Activated B cell treated with CpG ODN at 0.5 μM for 24 hours (primary cell): ENCODE data around the gene GHDC. TPM values are rescaled to one million over a fixed set of nuclear protein-coding genes. Genes with fewer than 3 reads are reported as not detected.
A peak's percentile ranks its signal among the peaks of the same experiment; 100 is the strongest.

Experiments used
- ATAC-seq: fragments of 200-7000 bp; cut with Tn5 transposase; one replicate; pipeline ENCODE4 v1.10.0; 2021; ENCODE audit warnings: low read depth, mild to moderate bottlenecking, moderate library complexity
- CTCF ChIA-PET: fragments of 350-600 bp; sonication (Branson Sonifier 250); formaldehyde crosslinking; loops from one replicate; lab custom pipeline; 2021; ENCODE audit warnings: antibody characterized with exemption; lab: Charles Lee
- POLR2A ChIA-PET: fragments of 350-600 bp; sonication (Branson Sonifier 250); formaldehyde crosslinking; loops from one replicate; lab custom pipeline; 2021; ENCODE audit warnings: antibody characterized with exemption; lab: Charles Lee
- DNase-seq: peaks from one replicate; pipeline ENCODE4 v3.0.0; 2022
- H3K27ac Mint-ChIP-seq: one replicate; pipeline ENCODE4 v1.8.0; 2020; ENCODE audit warnings: mixed read lengths
- H3K27me3 Mint-ChIP-seq: one replicate; pipeline ENCODE4 v1.8.0; 2021; ENCODE audit warnings: mixed read lengths
- H3K36me3 Mint-ChIP-seq: one replicate; pipeline ENCODE4 v1.8.0; 2021; ENCODE audit warnings: low read depth, mixed read lengths
- H3K4me1 Mint-ChIP-seq: one replicate; pipeline ENCODE4 v1.8.0; 2021; ENCODE audit warnings: mixed read lengths
- H3K4me3 Mint-ChIP-seq: one replicate; pipeline ENCODE4 v1.8.0; 2020; ENCODE audit warnings: mild to moderate bottlenecking, mixed read lengths
- H3K9me3 Mint-ChIP-seq: one replicate; pipeline ENCODE4 v1.8.0; 2020; ENCODE audit warnings: mixed read lengths
- CTCF ChIP-seq: fragments of 200-600 bp; IDR thresholded peaks from one replicate; pipeline ENCODE4 v1.8.0; 2022; ENCODE audit warnings: antibody characterized with exemption, mild to moderate bottlenecking
- intact Hi-C: fragments of 100-400 bp; cut with micrococcal nuclease; formaldehyde crosslinking; loops from one replicate; pipeline ENCODE4 v1.15.1; 2024
- total RNA-seq: library from RNA; stranded (reverse); gene quantifications from 2 replicates; pipeline ENCODE4 v1.2.3, GENCODE V29; 2022

Gene GHDC
- total RNA-seq, 1 donor from 2014 or later: 29.1 TPM

- CTCF ChIA-PET: interaction anchor here (0.7 to 2.3 kb wide), 2 partner anchors 13 to 59 kb away, joined by 4 to 11 read pairs; no protein-coding TSS in a partner anchor
- DNase-seq (no peak), ATAC-seq (no peak)
- Mint-ChIP-seq H3K4me1 (peaks cover 41% of the 10 kb centered on the region), H3K9me3 (no peaks in the 10 kb centered on the region), H3K27me3 (no peaks in the 10 kb centered on the region), H3K4me3 (no peak overlapping the region), H3K27ac (peak overlapping the region; percentile 61), H3K36me3 (peaks cover 8% of the 10 kb centered on the region)
- intact Hi-C loops: no loop called here
- POLR2A ChIA-PET: no interaction called here
- TF ChIP-seq CTCF: no peak
Measured at GRCh38 chr17:42185621-42185930, 8.7 kb downstream of the GHDC start.

- peaks cover 47% of the 10 kb centered on the region for H3K4me1 Mint-ChIP-seq
- ATAC-seq (no peak), DNase-seq (no peak)
- peak within 1 kb of the TSS; percentile 72 for H3K27ac Mint-ChIP-seq
- peaks cover 3% of the 10 kb centered on the region for H3K36me3 Mint-ChIP-seq
- ChIA-PET POLR2A (interaction anchor here (1.4 to 7.1 kb wide), 7 partner anchors 9 to 267 kb away, joined by 3 to 38 read pairs (median 6); partner anchors contain the start of genes DNAJC7 and GHDC), CTCF (interaction anchor here (1.4 to 2.3 kb wide), 3 partner anchors 10 to 21 kb away, joined by 4 to 11 read pairs (median 10); partner anchors contain the start of gene GHDC)
- no peak for TF ChIP-seq CTCF
- no peaks in the 10 kb centered on the region for H3K27me3 Mint-ChIP-seq
- H3K9me3 Mint-ChIP-seq: no peaks in the 10 kb centered on the region
- intact Hi-C loops: loop anchor here (1.0 to 5.0 kb wide), 6 partner anchors 9 to 272 kb away; partner anchors contain the start of genes ATP6V0A1, GHDC, STAT3 and STAT5A
- H3K4me3 Mint-ChIP-seq: peak within 1 kb of the TSS; percentile 93
Measured at GRCh38 chr17:42184713-42185620, 9.3 kb downstream of the GHDC start, which contains the start of gene HCRT. Gene HCRT (minus strand): TSS chr17:42185452. CDS start chr17:42185365, 87 bp downstream.

GRCh38 chr17:42183741-42184711, 10.3 kb downstream of the GHDC start:
- H3K9me3 Mint-ChIP-seq: no peaks in the 10 kb centered on the region
- H3K36me3 Mint-ChIP-seq: peaks cover 1% of the 10 kb centered on the region
- TF ChIP-seq CTCF: peak; percentile 33
- peak; percentile 87 for DNase-seq
- peak; percentile 64 for ATAC-seq
- peak overlapping the region; percentile 93 for H3K4me3 Mint-ChIP-seq
- POLR2A ChIA-PET: interaction anchor here (0.6 to 7.1 kb wide), 12 partner anchors 10 to 495 kb away, joined by 3 to 38 read pairs (median 4); partner anchors contain the start of genes DNAJC7, EIF1, GHDC and NKIRAS2
- no peaks in the 10 kb centered on the region for H3K27me3 Mint-ChIP-seq
- peak overlapping the region; percentile 95 for H3K27ac Mint-ChIP-seq
- peaks cover 56% of the 10 kb centered on the region for H3K4me1 Mint-ChIP-seq
- intact Hi-C loops: loop anchor here (1.0 to 5.0 kb wide), 7 partner anchors 10 to 273 kb away; partner anchors contain the start of genes ATP6V0A1, GHDC, STAT3 and STAT5A
- CTCF ChIA-PET: interaction anchor here (1.0 to 2.3 kb wide), 4 partner anchors 11 to 219 kb away, joined by 3 to 11 read pairs (median 7); partner anchors contain the start of gene GHDC

- no peaks in the 10 kb centered on the region for H3K27me3 Mint-ChIP-seq
- intact Hi-C loops: loop anchor here (2.0 to 5.0 kb wide), 5 partner anchors 104 to 274 kb away; partner anchors contain the start of genes ATP6V0A1, STAT3 and STAT5A
- ATAC-seq (no peak), DNase-seq (no peak)
- H3K36me3 Mint-ChIP-seq: no peaks in the 10 kb centered on the region
- POLR2A ChIA-PET: interaction anchor here (0.6 to 7.1 kb wide), 11 partner anchors 11 to 988 kb away, joined by 3 to 38 read pairs (median 4); partner anchors contain the start of genes DNAJC7, GHDC and NKIRAS2
- TF ChIP-seq CTCF: no peak
- H3K27ac Mint-ChIP-seq: peak overlapping the region; percentile 95
- CTCF ChIA-PET: interaction anchor here (1.0 to 2.3 kb wide), 4 partner anchors 11 to 220 kb away, joined by 3 to 11 read pairs (median 7); partner anchors contain the start of gene GHDC
- H3K9me3 Mint-ChIP-seq: no peaks in the 10 kb centered on the region
- H3K4me3 Mint-ChIP-seq: peak overlapping the region; percentile 93
- H3K4me1 Mint-ChIP-seq: peaks cover 60% of the 10 kb centered on the region
Measured at GRCh38 chr17:42182927-42183734, 11.2 kb downstream of the GHDC start.
